Ramos (cell line): ENCODE results near the gene ATG4A.

Experiments
- in situ Hi-C: fragments of 300-500 bp; cut with MboI; formaldehyde crosslinking; loops from one replicate; pipeline ENCODE4 v1.14.3; 2022; ENCODE audit warnings: low sequenced_read_pairs; ENCODE audit not compliant: unreplicated experiment

Gene ATG4A

GRCh38 chrX:108091264-108091877, at the start of gene ATG4A, which contains the start of gene PSMD10:
Gene ATG4A, plus strand, starts transcription at chrX:108091778. Its CDS starts 49 bp downstream, at chrX:108091827.
Gene PSMD10, minus strand, starts transcription at chrX:108091542. Its CDS starts 22 bp downstream, at chrX:108091520.
- in situ Hi-C loops, result no loop called here

- in situ Hi-C loops, result no loop called here
Observed at GRCh38 chrX:108044554-108045256, 46.9 kb upstream of the ATG4A start, which contains the start of gene VSIG1. Gene VSIG1, plus strand, starts transcription at chrX:108045065. Its CDS starts 66 bp downstream, at chrX:108045131.

- in situ Hi-C loops, result no loop called here
Observed at GRCh38 chrX:108049649-108050048, 41.9 kb upstream of the ATG4A start.

- in situ Hi-C loops, result no loop called here
Observed at GRCh38 chrX:108053218-108053617, 38.4 kb upstream of the ATG4A start.

GRCh38 chrX:108055546-108055945, 36.0 kb upstream of the ATG4A start:
- in situ Hi-C loops, result no loop called here

- in situ Hi-C loops, result no loop called here
Observed at GRCh38 chrX:108059801-108060200, 31.8 kb upstream of the ATG4A start.

GRCh38 chrX:108064001-108064400, 27.6 kb upstream of the ATG4A start:
- in situ Hi-C loops, result no loop called here

GRCh38 chrX:108064613-108065012, 27.0 kb upstream of the ATG4A start:
- in situ Hi-C loops, result no loop called here

- in situ Hi-C loops, result no loop called here
Observed at GRCh38 chrX:108068121-108068520, 23.5 kb upstream of the ATG4A start.

GRCh38 chrX:108070891-108071290, 20.7 kb upstream of the ATG4A start:
- in situ Hi-C loops, result no loop called here

- in situ Hi-C loops, result no loop called here
Observed at GRCh38 chrX:108071578-108071977, 20.0 kb upstream of the ATG4A start.

GRCh38 chrX:108072746-108073145, 18.8 kb upstream of the ATG4A start:
- in situ Hi-C loops, result no loop called here

- in situ Hi-C loops, result no loop called here
Observed at GRCh38 chrX:108081110-108081509, 10.5 kb upstream of the ATG4A start.

GRCh38 chrX:108087792-108088191, 3.8 kb upstream of the ATG4A start:
- in situ Hi-C loops, result no loop called here

GRCh38 chrX:108088511-108088910, 3.1 kb upstream of the ATG4A start:
- in situ Hi-C loops, result no loop called here

- in situ Hi-C loops, result no loop called here
Observed at GRCh38 chrX:108090491-108091263, 901 bp upstream of the ATG4A start.

GRCh38 chrX:108091878-108092291, 307 bp downstream of the ATG4A start:
- in situ Hi-C loops, result no loop called here

GRCh38 chrX:108097380-108097779, 5.8 kb downstream of the ATG4A start:
- in situ Hi-C loops, result no loop called here

- in situ Hi-C loops, result no loop called here
Observed at GRCh38 chrX:108105473-108105872, 13.9 kb downstream of the ATG4A start.

GRCh38 chrX:108114541-108114940, 23.0 kb downstream of the ATG4A start:
- in situ Hi-C loops, result no loop called here

- in situ Hi-C loops, result no loop called here
Observed at GRCh38 chrX:108117988-108118387, 26.4 kb downstream of the ATG4A start.
